Neutrophil (primary cell): Measurements from ENCODE around the gene DPY30.
"Not testable (repeated sequence)": the region's sequence is repeated elsewhere in the genome, so short reads cannot be mapped to it uniquely, and the experiment has no call there.

Experiments used
- H3K27ac ChIP-seq: fragments of 200-600 bp; sonication (generic); 2 replicates; pipeline ENCODE4 v1.5.1; 2016; ENCODE audit warnings: mild to moderate bottlenecking, moderate library complexity
- H3K27me3 ChIP-seq: fragments of 200-600 bp; sonication (generic); 2 replicates; pipeline ENCODE4 v1.6.0; 2016; ENCODE audit warnings: mild to moderate bottlenecking
- H3K36me3 ChIP-seq: fragments of 200-600 bp; sonication (generic); 2 replicates; pipeline ENCODE4 v1.5.1; 2017
- H3K4me1 ChIP-seq, 2 experiments: fragments of 200-600 bp in 1 of 2; sonication (generic) in 1 of 2; 1 replicate in 1 of 2; 2 replicates in 1 of 2; pipeline versions ENCODE4 v1.5.1 to v1.6.1; 2013 to 2016; ENCODE audit warnings: low read depth in 1 of 2, low read length in 1 of 2, mild to moderate bottlenecking in 1 of 2, moderate library complexity in 1 of 2; ENCODE audit not compliant: control insufficient read depth in 1 of 2, insufficient read depth in 1 of 2
- H3K4me3 ChIP-seq, 2 experiments: fragments of 200-600 bp in 1 of 2; sonication (generic) in 1 of 2; 1 replicate in 1 of 2; 2 replicates in 1 of 2; pipeline ENCODE4 v1.5.1; 2013 to 2016; ENCODE audit warnings: low read depth in 1 of 2, low read length in 1 of 2, mild to moderate bottlenecking in 1 of 2, moderate library complexity in 1 of 2
- H3K9me3 ChIP-seq: fragments of 200-600 bp; sonication (generic); 2 replicates; pipeline ENCODE4 v1.5.1; 2016
- TF ChIP-seq, protein P1 (sequence below): fragments of 200-600 bp; sonication (generic); IDR thresholded peaks from 2 replicates; pipeline ENCODE4 v1.5.1; 2016; ENCODE audit warnings: antibody characterized with exemption

DPY30 gene

DNA sequence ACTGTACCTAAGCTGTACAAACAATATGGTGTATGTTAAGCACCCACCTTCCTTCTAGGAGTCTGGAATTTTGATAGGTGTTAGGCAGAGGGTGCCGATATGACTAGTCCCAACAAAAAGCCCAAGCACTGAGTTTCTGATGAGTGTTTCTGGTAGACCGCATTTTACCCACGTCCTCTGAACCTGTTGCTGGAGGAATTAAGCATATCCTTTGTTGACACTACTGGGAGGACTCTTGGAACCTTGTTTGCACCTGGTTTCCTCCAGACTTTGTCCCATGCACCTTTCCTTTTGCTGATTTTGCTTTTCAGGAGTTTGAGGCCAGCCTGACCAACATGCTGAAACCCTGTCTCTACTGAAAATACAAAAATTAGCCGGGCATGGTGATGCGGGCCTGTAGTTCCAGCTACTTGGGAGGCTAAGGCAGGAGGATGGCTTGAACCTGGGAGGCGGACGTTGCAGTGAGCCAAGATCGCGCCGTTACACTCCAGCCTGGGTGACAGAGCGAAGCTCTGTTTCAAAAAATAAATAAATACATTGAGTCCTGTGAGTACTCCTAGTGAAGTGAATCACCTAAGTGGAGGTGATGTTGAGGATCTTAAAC, 12.3 kb upstream of the DPY30 start:
- TF ChIP-seq, protein P1, sequence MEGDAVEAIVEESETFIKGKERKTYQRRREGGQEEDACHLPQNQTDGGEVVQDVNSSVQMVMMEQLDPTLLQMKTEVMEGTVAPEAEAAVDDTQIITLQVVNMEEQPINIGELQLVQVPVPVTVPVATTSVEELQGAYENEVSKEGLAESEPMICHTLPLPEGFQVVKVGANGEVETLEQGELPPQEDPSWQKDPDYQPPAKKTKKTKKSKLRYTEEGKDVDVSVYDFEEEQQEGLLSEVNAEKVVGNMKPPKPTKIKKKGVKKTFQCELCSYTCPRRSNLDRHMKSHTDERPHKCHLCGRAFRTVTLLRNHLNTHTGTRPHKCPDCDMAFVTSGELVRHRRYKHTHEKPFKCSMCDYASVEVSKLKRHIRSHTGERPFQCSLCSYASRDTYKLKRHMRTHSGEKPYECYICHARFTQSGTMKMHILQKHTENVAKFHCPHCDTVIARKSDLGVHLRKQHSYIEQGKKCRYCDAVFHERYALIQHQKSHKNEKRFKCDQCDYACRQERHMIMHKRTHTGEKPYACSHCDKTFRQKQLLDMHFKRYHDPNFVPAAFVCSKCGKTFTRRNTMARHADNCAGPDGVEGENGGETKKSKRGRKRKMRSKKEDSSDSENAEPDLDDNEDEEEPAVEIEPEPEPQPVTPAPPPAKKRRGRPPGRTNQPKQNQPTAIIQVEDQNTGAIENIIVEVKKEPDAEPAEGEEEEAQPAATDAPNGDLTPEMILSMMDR: no peak
- H3K36me3 ChIP-seq: no peaks in the 10 kb centered on the region

DNA sequence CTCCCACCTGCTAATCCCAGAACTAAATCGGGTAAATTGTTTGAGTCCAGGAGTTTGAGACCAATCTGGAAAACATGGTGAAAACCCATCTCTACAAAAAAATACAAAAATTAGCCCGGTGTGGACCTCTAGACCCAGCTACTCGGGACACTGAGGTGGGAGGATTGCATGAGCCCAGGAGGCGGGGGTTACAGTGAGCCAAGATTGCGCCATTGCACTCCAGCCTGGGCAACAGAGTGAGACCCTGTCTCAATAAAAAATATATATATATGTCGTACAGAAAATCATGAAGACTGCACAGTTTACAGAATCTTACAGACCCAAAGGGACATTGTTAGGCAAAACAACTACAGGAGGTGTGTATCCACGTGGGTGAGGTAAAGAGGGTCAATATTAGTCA, 4.0 kb upstream of the DPY30 start:
- no peaks in the 10 kb centered on the region for H3K9me3 ChIP-seq
- H3K4me3 ChIP-seq: no peak overlapping the region
- TF ChIP-seq, protein P1: no peak
- H3K4me1 ChIP-seq: peaks cover 14% of the 10 kb centered on the region in 2 experiments
- H3K36me3 ChIP-seq: no peaks in the 10 kb centered on the region
- no peak overlapping the region for H3K27ac ChIP-seq
- H3K27me3 ChIP-seq: no peaks in the 10 kb centered on the region

More for the DNA sequence above, 12.3 kb upstream of the DPY30 start:
- Histone ChIP-seq H3K27ac (no peak overlapping the region), H3K27me3 (no peaks in the 10 kb centered on the region), H3K9me3 (no peaks in the 10 kb centered on the region), H3K4me1 (no peaks in the 10 kb centered on the region), H3K4me3 (no peak overlapping the region)

DNA sequence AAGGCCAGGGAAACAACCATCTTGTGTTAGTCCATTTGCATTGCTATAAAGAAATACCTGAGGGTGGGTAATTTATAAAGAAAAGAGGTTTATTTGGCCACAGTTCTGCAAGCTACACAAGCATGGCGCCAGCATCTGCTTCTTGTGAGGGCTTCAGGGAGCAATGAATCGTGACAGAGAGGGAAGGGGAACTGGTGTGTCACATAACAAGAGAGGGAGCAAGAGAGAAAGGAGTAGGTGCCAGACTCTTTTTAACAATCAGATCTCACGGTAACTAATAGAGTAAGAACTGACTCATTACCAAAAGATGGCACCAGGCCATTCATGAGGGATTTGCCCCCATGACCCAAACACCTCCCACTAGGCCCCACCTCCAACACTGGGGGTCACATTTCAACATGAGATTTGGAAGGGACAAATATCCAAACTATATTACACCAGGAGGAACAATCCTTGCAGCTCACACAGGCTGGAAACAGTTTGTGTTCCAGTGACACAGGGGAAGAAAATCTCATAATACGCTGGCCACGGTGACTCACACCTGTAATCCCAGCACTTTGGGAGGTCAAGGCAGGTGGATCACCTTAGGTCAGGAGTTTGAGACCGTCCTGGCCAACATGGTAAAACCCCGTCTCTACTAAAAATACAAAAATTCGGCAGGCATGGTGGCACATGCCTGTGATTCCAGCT, 5.3 kb downstream of the DPY30 start:
- H3K9me3 ChIP-seq, H3K27me3 ChIP-seq, H3K36me3 ChIP-seq, H3K4me3 ChIP-seq, H3K4me1 ChIP-seq, H3K27ac ChIP-seq: not testable (repeated sequence)

DNA sequence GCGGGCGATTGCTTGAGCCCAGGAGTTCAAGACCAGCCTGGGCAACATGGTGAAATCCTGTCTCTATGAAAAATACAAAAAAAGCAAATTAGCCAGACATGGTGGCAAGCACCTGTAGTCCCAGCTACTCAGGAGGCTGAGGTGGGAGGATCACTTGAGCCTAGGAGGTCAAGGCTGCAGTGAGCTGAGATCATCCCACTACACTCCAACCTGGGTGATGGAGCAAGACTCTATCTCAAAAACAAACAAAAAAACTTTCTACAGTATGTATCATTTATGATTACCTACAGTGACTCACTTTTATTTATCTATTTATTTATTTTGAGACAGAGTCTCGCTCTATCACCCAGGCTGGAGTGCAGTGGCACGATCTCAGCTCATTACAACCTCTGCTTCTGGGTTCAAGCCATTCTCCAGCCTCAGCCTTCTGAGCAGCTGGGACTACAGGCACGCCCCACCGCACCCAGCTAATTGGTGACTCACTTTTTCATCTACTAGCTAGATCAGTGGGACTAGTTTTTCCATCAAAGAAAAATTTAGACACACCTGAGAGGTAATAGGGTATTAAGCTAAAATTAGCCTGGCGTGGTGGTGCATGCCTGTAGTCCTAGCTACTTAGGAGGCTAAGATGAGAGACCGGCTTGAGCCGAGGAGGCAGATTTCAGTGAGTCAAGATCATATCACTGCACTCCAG, 20.7 kb downstream of the DPY30 start:
- not testable (repeated sequence) for H3K9me3 ChIP-seq, H3K27ac ChIP-seq, H3K27me3 ChIP-seq, H3K4me3 ChIP-seq, H3K4me1 ChIP-seq
- peaks cover 38% of the 10 kb centered on the region for H3K36me3 ChIP-seq

DNA sequence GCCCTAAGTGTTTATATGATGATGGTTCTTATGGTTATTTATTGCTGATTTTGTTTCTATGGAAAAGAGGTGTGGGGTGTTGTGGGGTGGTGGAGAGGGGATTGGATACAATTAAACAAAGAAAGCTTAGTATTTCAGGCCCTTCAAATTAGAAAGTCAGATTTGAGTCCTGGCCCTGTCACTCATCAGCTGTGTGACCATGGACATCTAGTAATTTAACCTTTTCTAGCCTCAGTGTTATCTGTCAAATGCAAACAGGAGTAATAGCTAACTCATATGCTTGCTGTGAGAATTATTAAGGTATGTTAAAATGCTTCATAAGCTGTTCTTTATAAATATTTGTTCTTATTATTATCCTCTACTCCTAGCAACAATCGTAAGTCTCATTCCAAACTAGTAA, 26.7 kb downstream of the DPY30 start:
- H3K27me3 ChIP-seq: no peaks in the 10 kb centered on the region

DNA sequence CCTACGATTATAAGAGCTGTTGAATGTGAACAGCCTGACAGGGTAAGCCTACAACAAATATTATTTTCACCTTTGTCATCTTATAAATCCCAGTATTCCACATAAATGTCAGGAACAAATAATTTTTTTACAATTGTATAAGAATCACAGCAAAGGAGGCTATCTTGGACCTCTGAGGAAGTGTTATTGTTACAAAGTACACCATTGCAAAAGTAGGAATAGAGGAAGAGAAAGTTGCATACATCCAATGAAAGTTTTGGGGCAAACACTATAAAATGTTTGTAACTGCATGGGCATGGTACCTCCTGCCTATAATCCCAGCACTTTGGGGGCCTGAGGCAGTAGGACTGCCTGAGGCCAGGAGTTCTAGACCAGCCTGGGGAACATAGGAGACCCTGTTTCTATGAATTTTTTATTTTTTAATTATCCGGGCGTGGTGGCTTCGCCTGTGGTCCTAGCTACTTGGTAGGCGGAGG, 28.1 kb downstream of the DPY30 start:
- Histone ChIP-seq H3K4me3 (peak overlapping the region; percentile 82 to 86), H3K27ac (peak overlapping the region; percentile 99), H3K27me3 (no peaks in the 10 kb centered on the region), H3K4me1 (peaks cover 45 to 48% of the 10 kb centered on the region in 2 experiments), H3K9me3 (no peaks in the 10 kb centered on the region), H3K36me3 (no peaks in the 10 kb centered on the region)
- TF ChIP-seq, protein P1: no peak

More for the DNA sequence above, 26.7 kb downstream of the DPY30 start:
- Histone ChIP-seq H3K36me3 (peaks cover 4% of the 10 kb centered on the region), H3K9me3 (no peaks in the 10 kb centered on the region), H3K4me3 (no peak overlapping the region), H3K4me1 (peaks cover 31 to 35% of the 10 kb centered on the region in 2 experiments), H3K27ac (peak overlapping the region; percentile 99)
- TF ChIP-seq, protein P1: no peak
